HG03066 (cell line): Measurements from ENCODE around the gene POLR2F.

ENCODE experiments used
- ATAC-seq: cut with Tn5 transposase; IDR thresholded peaks from one replicate; pipeline ENCODE4 v1.9.1; 2021; ENCODE audit warnings: low read depth; ENCODE audit not compliant: unreplicated experiment

Gene POLR2F

DNA sequence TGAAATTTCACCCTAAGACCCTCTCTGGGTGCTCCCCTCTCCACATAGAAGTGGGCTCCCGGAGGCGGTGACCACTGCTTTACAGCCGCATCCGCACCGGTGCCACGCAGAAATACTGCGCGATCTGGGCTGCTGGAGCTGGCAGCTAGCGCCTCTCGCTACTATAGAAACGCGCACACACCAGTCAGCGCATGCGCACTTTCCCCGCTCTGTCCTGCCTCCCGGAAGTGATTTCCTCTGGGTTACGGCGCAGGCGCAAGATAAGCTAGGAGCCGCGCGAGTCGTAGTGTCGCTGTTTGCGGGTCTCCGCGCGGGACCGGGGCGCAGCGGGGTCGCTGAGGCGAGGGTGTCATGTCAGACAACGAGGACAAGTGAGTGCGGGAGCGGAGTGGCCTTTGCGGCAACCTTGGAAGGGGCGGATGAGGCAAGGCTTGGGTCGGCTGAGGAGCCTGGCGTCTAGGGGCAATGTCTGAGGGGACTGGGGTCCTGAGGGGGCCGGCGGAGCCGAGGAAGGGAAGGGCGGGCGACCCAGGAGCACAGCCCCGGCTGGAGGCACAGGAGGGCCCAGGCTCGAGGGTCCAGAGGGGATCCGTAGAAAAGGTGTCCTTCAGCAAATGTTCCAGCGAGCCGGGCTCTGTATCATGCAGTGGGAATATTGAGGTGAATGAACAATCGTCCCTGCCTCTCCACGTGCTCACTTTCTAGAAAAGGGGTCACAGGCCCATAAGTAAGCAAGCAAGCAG lies at the start of gene POLR2F, which contains the start of gene C22orf23:
Gene POLR2F, plus strand, starts transcription at position 263 of the 743 bp plus-strand sequence. Its CDS starts 89 bp downstream, at position 352.
Gene C22orf23, minus strand, starts transcription at position 165 of the 743 bp plus-strand sequence. CDS start 452 bp downstream, outside the sequence.
- ATAC-seq = peak; percentile 83

DNA sequence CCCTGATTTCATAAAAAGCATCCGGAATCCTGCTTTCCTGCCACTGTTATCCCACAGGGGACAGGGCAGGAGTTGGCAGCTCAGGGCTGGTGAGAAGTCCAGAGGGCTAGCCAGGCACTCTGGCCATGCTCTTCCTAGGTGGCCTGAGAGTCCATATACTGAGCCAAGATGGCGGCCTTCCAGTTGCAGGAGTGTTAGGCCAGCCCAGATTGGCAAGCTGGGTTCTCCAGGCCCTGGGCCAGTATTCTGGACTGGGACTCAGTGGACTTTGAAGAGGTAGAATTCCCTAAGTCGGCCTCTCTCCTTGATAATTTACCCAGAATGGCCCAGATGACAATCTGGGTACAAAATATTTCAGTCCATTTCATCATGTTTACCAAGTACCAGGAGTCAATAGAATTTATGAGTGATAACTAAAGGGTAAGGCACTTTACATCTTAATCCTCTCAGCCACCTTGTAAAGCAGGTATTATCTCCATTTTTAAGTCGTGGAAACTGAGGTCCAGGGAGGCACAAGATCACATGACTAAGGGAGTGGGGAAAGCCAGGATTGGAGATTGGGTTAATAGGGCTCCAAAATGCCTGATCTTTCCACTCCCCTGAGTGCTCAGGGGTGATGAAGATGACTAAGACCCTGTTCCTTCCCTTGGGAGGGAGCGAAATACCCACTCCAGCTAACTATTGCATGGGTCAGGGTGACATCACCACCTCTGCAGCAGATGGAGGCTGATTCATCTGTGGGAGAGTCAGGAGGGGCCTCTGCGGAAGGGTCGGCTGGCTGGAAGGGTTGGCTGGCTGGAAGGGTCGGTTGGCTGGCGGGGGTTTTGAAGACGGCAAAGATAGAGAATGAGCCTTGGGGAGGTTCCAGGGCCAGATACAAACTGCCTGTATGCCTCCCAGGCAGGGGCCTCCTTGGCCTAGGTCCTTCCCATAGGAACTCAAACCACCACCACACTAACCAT lies 48.6 kb upstream of the POLR2F start:
- no peak for ATAC-seq

DNA sequence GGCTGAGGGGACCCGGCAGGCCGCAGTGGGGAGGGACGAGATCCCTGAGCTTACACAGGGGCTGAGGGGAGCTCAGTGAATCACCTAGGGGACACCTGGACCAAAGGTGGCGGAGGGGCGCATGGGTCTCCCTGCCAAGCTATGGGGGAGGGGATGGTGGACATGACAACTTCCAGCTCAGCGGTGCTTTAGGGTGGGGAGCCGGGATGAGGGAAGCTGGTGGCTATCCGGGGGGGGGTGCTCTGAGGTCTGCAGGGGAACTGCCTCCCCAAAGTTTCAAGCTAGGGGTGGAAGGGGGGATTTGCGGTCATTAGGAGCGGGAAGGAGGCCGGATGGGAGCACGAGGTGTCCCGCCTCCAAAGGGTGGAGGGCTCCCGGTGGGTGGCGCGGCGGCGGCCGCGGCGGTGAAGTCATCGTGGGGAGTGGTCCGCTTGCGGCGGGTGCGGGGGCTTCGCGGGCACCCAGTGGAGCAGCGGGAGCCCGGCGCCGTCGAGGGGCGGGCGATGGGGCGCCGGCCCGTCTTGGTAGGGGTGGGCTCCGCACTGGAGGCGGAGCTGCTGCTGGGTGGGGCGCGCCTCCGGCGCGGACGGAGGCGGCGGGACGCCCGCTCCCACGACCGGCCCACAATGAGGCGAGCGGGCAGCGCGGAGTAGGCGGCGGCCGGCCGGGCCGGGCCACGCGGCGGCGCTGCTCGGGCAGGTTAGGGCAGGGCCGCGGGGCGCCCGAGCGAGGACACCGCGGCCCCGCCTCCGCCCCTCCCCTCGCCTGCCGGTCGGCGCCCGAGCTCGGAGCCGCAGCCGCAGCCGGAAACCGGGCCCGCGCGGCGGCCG lies 47.8 kb upstream of the POLR2F start, which contains the start of gene MICALL1:
Gene MICALL1, plus strand, starts transcription at position 764 of the 830 bp plus-strand sequence. CDS start 126 bp downstream, outside the sequence.
- peak; percentile 72 for ATAC-seq

DNA sequence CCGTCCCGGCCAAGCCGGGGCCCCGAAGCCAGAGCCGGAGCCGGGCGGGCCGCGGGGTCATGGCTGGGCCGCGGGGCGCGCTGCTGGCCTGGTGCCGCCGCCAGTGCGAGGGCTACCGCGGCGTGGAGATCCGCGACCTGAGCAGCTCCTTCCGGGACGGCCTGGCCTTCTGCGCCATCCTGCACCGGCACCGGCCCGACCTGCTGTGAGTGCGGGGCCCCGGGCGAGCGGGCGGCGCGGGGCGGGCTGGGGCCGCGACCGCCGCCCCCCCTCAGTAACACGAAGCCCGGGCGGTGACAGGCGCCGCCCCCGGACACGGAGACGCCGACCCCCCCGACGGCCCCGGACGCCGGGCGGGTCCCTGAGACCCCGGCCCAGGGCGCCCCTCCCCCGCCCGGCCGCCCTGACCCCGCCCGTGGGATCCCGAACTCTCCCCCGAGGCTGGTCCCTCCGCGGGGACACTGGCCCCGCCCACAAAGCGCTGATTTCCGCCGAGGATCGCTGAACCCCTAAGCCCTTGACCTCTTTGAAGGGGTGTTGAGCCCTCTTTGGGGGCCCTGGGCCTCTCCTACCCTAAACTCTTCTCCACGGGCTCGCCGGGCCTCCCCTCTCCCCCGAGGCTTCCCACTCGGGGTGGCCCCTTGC lies 47.0 kb upstream of the POLR2F start:
- ATAC-seq = peak; percentile 42

DNA sequence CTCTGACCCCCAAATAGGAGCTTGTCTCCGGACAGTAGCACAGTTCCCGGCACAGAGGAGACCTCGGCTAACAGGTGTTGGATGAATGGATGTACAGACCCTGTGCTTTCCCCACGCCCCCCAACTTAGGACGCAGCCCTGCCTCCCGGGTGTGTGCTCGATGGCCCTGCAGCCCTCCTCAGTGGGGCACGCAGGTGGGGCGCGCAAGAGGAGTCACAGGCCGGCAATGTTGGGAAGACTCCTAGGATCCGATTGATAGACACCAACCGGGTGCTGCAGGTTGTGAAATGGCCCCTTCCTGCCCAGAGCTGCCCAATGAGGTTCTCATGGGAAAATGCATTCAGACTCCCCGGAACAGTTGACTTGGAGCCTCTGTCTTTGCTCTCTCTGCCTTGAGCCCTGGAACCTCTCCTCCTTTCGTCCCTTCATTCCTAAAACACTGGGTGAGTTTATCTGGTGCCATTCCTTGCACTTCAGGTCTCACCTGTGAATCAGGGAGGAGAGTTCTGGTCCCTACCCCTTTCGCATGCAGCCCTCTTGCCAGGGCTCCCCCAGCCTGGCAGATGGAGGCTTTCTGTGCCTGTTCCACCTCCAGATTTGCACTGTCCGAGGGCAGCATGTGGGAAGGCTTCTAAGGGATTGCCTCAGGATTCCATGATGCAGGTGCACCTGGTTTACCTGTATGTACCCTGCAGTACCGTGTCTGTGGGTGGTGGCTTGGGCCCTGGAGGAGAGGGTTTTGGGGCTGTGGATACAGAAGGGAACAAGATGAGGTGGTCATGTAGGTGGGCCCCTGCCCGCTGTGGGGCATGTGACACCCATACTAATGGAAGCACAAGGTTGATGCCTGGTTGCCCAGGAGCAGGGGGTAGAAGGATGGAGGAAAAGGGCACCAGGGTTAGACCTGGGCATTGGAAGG lies 46.2 kb upstream of the POLR2F start:
- ATAC-seq = no peak

DNA sequence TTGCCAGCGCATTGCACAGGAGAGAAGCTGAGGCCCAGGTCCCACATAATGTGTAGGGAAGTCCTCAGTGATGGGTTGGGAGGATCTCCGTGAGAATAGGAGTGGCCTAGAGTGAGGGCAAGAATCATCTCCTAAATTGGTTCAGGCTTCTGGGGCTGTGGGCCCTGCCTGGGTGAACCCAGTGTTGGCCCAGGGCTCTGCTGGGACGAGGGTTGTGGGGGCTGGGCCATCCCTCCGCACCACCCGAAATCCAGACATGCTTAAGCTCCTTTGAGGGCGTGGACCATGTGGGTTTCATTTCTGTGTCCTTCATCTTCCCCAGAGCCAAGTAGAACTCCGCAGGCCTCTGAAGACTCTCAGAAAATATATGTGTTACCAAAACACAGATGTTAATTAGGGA lies 43.7 kb upstream of the POLR2F start:
- no peak for ATAC-seq

DNA sequence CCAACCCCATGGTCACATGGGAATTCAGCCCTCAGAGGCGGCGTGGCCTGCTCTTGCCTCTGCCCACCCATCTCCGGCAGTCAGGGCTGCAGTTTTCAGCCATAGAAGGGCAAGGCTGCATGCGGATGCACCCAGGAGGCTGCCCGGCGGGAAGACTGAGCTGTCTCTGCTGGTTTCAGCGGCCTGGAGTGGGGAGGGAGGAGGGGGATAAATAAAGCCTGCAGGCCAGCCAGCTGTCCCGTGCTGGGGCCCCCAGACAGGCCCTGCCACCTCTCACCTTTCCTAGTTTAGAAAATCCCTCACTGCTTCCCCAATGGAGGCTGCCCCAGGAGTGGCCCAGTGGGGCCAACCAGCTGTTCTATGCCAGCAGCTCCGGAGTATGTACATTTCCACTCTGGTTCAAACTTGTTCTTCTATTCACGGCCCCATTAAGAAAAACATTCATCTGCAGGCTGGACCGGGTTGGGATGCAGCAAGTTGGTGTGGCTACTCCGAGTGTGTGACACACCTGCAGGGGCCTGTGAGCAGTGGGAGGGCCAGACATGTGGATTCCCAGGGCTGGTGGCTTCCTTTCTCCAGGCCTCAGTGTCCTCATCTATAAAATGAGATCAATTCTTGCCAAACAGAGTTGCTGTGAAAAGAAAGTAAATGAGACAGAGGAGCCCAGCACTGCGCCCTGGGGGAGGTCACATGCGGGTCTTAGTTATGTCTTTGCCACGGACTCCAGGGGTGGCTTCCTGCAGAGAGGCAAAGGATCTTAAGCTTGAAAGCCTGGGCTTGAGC lies 42.4 kb upstream of the POLR2F start:
- no peak for ATAC-seq

DNA sequence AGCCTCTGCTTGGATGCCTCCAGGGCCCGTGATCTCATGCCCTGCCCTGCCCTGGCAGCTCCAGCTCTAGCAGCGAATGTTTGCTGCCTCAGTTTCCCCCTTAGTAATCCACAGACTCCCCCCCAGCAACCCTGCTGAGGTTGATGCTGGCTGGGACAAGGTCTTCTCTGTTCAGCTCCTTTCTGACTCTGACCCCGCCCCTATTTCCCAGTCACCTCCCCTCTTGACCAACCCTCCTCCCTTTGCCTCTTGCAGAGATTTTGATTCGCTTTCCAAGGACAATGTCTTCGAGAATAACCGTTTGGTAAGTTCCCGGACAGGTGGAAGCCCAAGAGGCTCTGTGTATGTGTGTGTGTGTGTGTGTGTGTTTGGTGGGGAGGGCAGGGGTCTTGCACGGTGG lies 41.8 kb upstream of the POLR2F start:
- ATAC-seq = no peak

DNA sequence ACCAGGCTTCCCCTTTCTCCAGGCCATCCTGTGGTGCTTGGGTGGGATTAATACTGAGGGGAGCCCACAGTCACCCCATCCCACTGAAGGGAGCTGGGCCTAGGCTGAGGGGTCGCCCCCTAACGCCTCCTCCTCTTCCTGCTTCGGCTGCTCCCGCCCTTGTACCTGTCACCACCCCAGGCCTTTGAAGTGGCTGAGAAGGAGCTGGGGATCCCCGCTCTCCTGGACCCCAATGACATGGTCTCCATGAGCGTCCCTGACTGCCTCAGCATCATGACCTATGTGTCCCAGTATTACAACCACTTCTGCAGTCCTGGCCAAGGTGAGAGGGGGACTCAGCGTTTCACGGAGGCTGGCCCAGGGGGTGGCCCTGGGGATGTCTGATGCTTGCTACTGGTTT lies 41.3 kb upstream of the POLR2F start:
- ATAC-seq = no peak

DNA sequence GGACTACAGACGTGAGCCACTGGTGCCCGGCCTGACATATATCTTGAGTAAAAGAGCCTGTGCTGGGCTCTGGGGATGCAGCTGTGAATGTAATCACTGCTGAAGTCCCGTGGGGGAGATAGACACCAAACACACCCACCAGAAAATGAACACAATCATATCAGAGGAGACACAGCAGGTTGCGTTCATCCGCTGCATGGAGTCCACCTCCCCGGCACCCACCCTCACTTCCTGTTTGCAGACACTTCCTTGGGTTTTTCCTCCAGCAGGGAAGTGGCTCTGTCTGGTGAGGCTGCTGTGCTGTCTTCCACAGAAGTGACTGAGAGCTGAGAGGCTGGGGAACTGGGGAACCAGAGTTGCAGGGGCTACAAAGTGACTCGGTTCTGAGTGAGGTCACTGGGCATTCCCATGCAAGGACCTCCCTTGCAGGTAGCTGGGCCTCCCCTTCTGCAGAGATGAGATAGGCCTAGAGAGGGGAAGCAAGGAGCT lies 40.2 kb upstream of the POLR2F start:
- no peak for ATAC-seq

DNA sequence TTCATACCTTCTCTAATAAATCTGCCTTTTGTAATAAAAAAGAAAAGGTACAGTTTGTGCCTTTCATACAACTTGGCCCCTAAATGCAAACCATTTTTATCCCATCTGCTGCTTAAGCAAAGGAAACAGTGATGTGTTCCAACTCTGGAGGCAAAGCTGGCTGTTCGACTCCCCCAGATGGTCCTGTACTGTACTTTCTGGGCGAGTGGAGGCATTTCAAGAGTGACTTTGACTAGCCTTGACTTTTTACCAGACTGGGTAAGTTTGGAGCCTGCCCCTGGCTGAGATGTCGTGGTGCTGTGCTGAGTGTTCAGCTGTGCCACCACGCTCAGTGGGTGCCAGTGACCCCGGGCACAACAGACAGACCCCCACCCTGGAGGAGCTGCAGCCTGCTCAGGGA lies 37.2 kb upstream of the POLR2F start:
- no peak for ATAC-seq

DNA sequence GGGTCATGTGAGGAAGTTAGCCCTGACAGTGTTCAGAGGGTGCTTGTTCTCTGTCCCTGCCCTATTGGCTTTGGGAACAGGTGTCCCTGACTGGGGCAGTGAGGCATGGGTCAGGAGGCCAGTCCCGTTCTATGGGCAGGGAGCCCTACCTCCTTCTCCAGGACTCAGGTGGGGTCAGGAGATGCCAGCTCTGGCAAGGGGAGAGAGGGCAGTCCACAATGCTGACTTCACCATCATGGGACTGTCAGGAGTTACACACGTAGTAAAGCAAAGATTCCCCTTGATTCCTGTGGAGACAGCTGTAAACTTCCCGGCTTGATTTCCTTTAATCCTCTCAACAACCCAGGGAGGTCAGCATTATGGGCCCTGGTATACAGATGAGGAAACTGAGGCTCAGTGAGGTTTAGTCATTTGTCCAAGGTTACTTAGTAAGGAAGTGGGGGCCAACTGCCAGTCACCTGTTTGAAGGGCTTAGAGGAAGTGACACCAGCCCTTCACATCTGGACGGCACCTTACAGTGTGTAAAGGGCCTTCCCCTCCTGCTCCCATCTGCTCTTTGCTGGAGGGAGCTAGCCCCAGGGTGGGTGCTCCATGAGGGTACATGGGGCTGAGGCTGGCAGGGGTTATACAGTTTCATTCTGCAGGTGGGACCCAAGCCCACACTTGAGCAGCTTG lies 35.5 kb upstream of the POLR2F start:
- ATAC-seq = no peak

DNA sequence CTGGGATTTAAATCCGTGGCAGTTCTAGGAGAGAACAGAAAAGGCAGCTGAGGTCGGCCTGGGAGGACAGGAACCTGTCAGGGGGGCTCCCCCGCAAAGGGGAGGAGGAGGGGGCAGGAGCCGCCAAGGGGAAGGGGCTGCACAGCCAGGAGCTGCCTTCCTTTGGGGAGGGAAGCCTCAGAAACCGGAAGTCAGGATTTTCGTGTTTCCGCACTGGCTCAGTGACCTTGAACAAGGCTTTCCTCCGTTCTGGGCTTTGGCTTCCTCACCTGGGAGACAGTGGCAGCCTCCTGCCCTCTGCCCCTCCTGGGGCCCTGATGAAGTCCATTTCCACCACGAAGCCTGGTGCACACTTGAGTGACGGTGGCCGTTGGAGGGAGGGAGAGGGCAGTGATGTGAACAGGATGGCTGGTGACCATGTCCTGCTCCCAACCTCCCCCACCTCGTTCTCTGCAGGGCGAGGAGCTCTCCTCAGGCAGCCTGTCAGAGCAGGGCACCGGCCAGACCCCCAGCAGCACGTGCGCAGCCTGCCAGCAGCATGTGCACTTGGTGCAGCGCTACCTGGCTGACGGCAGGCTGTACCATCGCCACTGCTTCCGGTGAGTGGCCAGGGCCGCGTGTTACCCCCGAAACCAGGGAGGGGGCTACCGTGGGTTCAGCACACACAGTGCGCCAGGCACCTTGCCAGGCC lies 34.8 kb upstream of the POLR2F start:
- ATAC-seq = no peak

DNA sequence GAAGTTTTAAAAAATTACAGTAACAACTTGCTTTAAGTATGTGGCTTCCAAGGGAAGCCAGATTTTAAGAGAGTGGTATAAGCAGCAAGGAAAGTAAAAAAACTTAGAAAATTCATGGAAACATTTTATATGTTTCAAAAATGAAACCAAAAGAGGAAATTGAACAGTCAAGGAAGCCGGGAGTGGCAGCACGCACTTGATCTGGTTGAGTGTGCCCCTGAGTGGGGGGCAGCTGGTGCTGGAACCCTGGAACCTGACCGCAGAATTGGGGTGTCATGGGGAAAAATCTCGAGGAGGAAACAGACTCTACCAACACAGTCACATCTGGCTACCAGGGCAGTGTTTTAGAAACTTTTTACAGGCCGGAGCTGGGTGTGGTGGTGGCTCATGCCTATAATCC lies 33.4 kb upstream of the POLR2F start:
- ATAC-seq = no peak

DNA sequence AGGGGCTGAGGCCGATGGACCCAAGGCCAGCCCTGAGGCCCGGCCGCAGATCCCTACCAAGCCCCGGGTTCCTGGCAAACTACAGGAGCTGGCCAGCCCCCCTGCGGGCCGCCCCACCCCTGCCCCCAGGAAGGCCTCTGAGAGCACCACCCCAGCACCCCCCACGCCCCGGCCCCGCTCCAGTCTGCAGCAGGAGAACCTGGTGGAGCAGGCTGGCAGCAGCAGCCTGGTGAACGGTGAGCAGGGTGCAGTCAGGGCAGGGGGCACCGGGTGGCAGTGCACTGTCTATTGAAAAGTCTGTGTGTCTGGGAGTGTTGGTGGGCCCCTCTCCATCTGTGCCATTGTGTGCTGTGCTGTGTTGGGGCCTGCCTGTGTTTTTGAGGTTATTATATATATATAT lies 31.3 kb upstream of the POLR2F start:
- ATAC-seq = no peak

DNA sequence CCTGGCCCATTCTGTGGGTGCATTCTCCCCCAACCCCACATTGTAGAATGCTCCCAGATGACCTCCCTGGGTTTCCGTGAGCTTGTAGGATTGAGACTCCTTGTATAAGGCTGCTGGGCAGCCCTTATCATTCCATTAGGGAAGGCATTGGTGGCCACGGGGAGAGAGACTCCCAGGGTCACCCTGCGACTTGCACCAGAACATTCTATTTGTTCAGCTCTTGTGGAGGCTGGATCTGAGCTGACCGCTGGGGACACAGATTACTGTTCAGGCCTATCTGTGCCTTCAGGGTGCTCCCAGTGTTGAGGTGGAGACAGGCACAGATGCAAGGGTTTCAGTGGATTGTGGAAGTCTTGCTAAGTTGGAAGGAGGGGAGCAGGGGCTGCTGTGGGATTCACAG lies 29.6 kb upstream of the POLR2F start:
- no peak for ATAC-seq
